Ishikawa (cell line): Measurements from ENCODE around the gene CACHD1.

Experiments used
- CREB1 ChIP-seq: IDR thresholded peaks from 2 replicates; pipeline ENCODE4 v1.6.1; 2012; ENCODE audit warnings: low read depth
- EP300 ChIP-seq: IDR thresholded peaks from 2 replicates; pipeline ENCODE4 v1.6.1; 2012; ENCODE audit warnings: borderline replicate concordance
- FOXM1 ChIP-seq: IDR thresholded peaks from 2 replicates; pipeline ENCODE4 v1.6.1; 2012; ENCODE audit warnings: low read depth, borderline replicate concordance
- YY1 ChIP-seq: IDR thresholded peaks from 2 replicates; pipeline ENCODE4 v1.6.1; 2012; ENCODE audit warnings: low read depth
- TF ChIP-seq, protein P1 (sequence below): IDR thresholded peaks from 2 replicates; pipeline ENCODE4 v1.6.1; 2012; ENCODE audit warnings: low read depth, mild to moderate bottlenecking
- TF ChIP-seq, protein P2 (sequence below): IDR thresholded peaks from 2 replicates; pipeline ENCODE4 v1.6.1; 2012

DNA sequence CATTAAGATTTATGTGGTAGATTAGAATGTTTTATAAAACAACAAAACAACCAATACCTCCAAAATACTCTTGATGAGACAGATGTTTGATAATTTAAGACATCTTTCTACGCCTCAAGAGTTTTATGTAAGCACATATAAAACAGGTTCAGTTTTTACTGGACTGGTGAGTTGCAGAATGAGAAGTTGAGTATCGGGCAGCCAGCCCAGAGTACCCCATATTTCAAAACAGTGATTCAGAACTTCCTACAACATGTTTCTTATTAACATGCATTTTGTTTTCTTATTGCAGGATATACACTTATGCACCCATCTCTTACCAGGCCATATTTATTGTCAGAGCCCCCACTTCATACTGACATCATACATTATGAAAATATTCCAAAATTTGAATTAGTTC is 183.5 kb downstream of the CACHD1 start:
- no peak for TF ChIP-seq FOXM1
- no peak for TF ChIP-seq YY1
- TF ChIP-seq, protein P1, sequence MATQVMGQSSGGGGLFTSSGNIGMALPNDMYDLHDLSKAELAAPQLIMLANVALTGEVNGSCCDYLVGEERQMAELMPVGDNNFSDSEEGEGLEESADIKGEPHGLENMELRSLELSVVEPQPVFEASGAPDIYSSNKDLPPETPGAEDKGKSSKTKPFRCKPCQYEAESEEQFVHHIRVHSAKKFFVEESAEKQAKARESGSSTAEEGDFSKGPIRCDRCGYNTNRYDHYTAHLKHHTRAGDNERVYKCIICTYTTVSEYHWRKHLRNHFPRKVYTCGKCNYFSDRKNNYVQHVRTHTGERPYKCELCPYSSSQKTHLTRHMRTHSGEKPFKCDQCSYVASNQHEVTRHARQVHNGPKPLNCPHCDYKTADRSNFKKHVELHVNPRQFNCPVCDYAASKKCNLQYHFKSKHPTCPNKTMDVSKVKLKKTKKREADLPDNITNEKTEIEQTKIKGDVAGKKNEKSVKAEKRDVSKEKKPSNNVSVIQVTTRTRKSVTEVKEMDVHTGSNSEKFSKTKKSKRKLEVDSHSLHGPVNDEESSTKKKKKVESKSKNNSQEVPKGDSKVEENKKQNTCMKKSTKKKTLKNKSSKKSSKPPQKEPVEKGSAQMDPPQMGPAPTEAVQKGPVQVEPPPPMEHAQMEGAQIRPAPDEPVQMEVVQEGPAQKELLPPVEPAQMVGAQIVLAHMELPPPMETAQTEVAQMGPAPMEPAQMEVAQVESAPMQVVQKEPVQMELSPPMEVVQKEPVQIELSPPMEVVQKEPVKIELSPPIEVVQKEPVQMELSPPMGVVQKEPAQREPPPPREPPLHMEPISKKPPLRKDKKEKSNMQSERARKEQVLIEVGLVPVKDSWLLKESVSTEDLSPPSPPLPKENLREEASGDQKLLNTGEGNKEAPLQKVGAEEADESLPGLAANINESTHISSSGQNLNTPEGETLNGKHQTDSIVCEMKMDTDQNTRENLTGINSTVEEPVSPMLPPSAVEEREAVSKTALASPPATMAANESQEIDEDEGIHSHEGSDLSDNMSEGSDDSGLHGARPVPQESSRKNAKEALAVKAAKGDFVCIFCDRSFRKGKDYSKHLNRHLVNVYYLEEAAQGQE = no peak
- TF ChIP-seq CREB1 = no peak
- TF ChIP-seq EP300 = no peak
- TF ChIP-seq, protein P2, sequence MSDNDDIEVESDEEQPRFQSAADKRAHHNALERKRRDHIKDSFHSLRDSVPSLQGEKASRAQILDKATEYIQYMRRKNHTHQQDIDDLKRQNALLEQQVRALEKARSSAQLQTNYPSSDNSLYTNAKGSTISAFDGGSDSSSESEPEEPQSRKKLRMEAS = no peak
